Measurements from ENCODE around the gene TM2D3.

DNA sequence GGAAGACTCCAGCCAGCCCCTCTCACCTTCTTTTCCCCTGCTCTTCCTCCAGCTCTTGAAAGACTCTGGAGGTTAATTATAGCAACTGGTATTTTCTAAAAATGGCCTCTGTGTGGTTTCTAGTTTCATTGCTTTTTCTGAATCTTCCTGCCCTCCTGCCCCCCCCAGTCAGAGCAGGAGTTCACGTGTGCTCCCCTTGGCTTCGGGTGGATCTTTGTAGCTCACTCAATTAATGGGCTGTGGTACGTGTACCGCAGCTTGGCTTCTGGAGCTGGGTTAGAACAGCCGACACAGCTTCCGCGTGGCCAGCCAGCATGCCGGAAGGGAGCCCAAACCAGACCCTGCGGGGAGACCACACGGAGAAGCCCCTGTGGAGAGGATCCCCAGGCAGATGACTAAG is 31.5 kb downstream of the TM2D3 start:
- TF ChIP-seq FOXK2 (IDR thresholded peaks at IDR 0.05) = no peak
- TF ChIP-seq TARDBP (IDR thresholded peaks at IDR 0.05) = no peak
- TF ChIP-seq SP1 (IDR thresholded peaks at IDR 0.05) = no peak
- TF ChIP-seq FOXA1 (IDR thresholded peaks at IDR 0.05) = no peak
- no peak for TF ChIP-seq FOXM1 (IDR thresholded peaks at IDR 0.05; ENCODE audit: borderline replicate concordance)
- no peak for TF ChIP-seq CTBP1 (IDR thresholded peaks at IDR 0.05; ENCODE audit: borderline replicate concordance)
- no peak for TF ChIP-seq NFRKB (IDR thresholded peaks at IDR 0.05)
- no peak for TF ChIP-seq ZNF384 (IDR thresholded peaks at IDR 0.05)
- TF ChIP-seq LEF1 (IDR thresholded peaks at IDR 0.05; ENCODE audit: borderline replicate concordance) = no peak
- TF ChIP-seq, protein P1, sequence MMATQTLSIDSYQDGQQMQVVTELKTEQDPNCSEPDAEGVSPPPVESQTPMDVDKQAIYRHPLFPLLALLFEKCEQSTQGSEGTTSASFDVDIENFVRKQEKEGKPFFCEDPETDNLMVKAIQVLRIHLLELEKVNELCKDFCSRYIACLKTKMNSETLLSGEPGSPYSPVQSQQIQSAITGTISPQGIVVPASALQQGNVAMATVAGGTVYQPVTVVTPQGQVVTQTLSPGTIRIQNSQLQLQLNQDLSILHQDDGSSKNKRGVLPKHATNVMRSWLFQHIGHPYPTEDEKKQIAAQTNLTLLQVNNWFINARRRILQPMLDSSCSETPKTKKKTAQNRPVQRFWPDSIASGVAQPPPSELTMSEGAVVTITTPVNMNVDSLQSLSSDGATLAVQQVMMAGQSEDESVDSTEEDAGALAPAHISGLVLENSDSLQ (IDR thresholded peaks at IDR 0.05) = no peak
- no peak for TF ChIP-seq ARNT (IDR thresholded peaks at IDR 0.05)
- no peak for TF ChIP-seq ELF4 (IDR thresholded peaks at IDR 0.05)

All from HEK293T (cell line).